H1 (cell line): ENCODE results near the gene MEF2A. TPM values are rescaled to one million over a fixed set of nuclear protein-coding genes. Genes with fewer than 3 reads are reported as not detected.
"Not testable (repeated sequence)": the region's sequence is repeated elsewhere in the genome, so short reads cannot be mapped to it uniquely, and the experiment has no call there.

Experiments used
- CTCF ChIA-PET: fragments of 300-600 bp; sonication (Branson Sonifier 250); formaldehyde crosslinking; loops from one replicate; lab custom pipeline; 2021; ENCODE audit not compliant: partially characterized antibody; lab: Charles Lee
- POLR2A ChIA-PET: fragments of 300-600 bp; sonication (Branson Sonifier 250); formaldehyde crosslinking; loops from one replicate; lab custom pipeline; 2021; ENCODE audit warnings: inconsistent platforms; ENCODE audit not compliant: partially characterized antibody; lab: Charles Lee
- DNase-seq, 2 experiments: peaks; one replicate each; pipeline versions ENCODE4 v3.0.0 to v3.0.0-alpha.2; 2010 to 2022; ENCODE audit warnings: low spot score in 2 of 2, low read depth in 1 of 2, mixed read lengths in 1 of 2
- FAIRE-seq: peaks from 2 replicates; lab custom pipeline; 2011; peaks lifted over from hg19 to GRCh38; lab: Jason Lieb, UNC
- H2AFZ ChIP-seq: 2 replicates; pipeline ENCODE4 v1.8.1; 2012; ENCODE audit warnings: low read length, inconsistent platforms
- H2AK5ac ChIP-seq: 2 replicates; pipeline ENCODE4 v1.6.1; 2013; ENCODE audit warnings: low read depth, low read length
- H2BK120ac ChIP-seq: replicated peaks from 2 replicates; pipeline ENCODE3; 2013; ENCODE audit warnings: low read depth, low read length, inconsistent platforms
- H2BK12ac ChIP-seq: 2 replicates; pipeline ENCODE4 v1.6.1; 2013; ENCODE audit warnings: low read depth, low read length
- H2BK15ac ChIP-seq: 2 replicates; pipeline ENCODE4 v1.6.1; 2013; ENCODE audit warnings: low read length
- H2BK20ac ChIP-seq: 2 replicates; pipeline ENCODE4 v1.6.1; 2013; ENCODE audit warnings: low read length
- H2BK5ac ChIP-seq: 2 replicates; pipeline ENCODE4 v1.6.1; 2013; ENCODE audit warnings: low read depth, low read length
- H3K14ac ChIP-seq: 2 replicates; pipeline ENCODE4 v1.6.1; 2013; ENCODE audit warnings: inconsistent platforms; ENCODE audit not compliant: insufficient read length
- H3K18ac ChIP-seq: 2 replicates; pipeline ENCODE4 v1.6.1; 2013; ENCODE audit warnings: low read length; ENCODE audit errors: extremely low read depth
- H3K23ac ChIP-seq: 2 replicates; pipeline ENCODE4 v1.6.1; 2013; ENCODE audit warnings: inconsistent platforms; ENCODE audit not compliant: insufficient read length
- H3K23me2 ChIP-seq: 2 replicates; pipeline ENCODE4 v1.6.1; 2013; ENCODE audit warnings: low read depth, low read length
- H3K27ac ChIP-seq: 2 replicates; pipeline ENCODE4 v1.6.1; 2011; ENCODE audit warnings: low read depth, low read length, inconsistent platforms
- H3K27me3 ChIP-seq, 4 experiments: replicated peaks in 1 of 4; 1 replicate in 1 of 4; 2 replicates in 3 of 4; pipeline versions ENCODE4 v1.6.1 to v1.8.1; 2011 to 2013; ENCODE audit warnings: low read length in 3 of 4, mild to moderate bottlenecking in 3 of 4, inconsistent platforms in 2 of 4, mixed read lengths in 2 of 4, moderate library complexity in 1 of 4; ENCODE audit not compliant: control insufficient read depth in 3 of 4, insufficient read depth in 3 of 4; ENCODE audit errors: extremely low read depth in 1 of 4
- H3K36me3 ChIP-seq, 4 experiments: 2 replicates each; pipeline versions ENCODE4 v1.6.1 to v1.8.1; 2011 to 2013; ENCODE audit warnings: mild to moderate bottlenecking in 4 of 4, low read length in 3 of 4, moderate library complexity in 2 of 4, control low read depth in 1 of 4, inconsistent platforms in 1 of 4; ENCODE audit not compliant: insufficient read depth in 4 of 4, control insufficient read depth in 2 of 4
- H3K4ac ChIP-seq: replicated peaks from 2 replicates; pipeline ENCODE3; 2013; ENCODE audit warnings: low read length, low read depth, mixed read lengths, inconsistent platforms; ENCODE audit not compliant: insufficient read length
- H3K4me1 ChIP-seq, 4 experiments: replicated peaks in 1 of 4; 1 replicate in 1 of 4; 2 replicates in 3 of 4; pipeline versions ENCODE4 v1.6.1 to v1.8.1; 2011 to 2013; ENCODE audit warnings: low read length in 3 of 4, inconsistent platforms in 2 of 4, mixed read lengths in 1 of 4; ENCODE audit not compliant: insufficient read depth in 4 of 4, control insufficient read depth in 3 of 4
- H3K4me2 ChIP-seq, 2 experiments: 2 replicates each; pipeline versions ENCODE4 v1.6.1 to v1.8.1; 2011 to 2013; ENCODE audit warnings: low read depth in 2 of 2, low read length in 2 of 2, control low read depth in 1 of 2, inconsistent platforms in 1 of 2, mild to moderate bottlenecking in 1 of 2; ENCODE audit not compliant: insufficient read depth in 1 of 2
- H3K4me3 ChIP-seq, 4 experiments: fragments of 200-600, 300-600 bp in 1 of 4; sonication (generic), shearing (Covaris generic), sonication (Bioruptor Twin) in 1 of 4; 2 replicates each; pipeline versions ENCODE4 v1.5.1 to v1.8.1; 2011 to 2016; ENCODE audit warnings: low read length in 4 of 4, low read depth in 3 of 4, control low read depth in 2 of 4, inconsistent platforms in 2 of 4, mild to moderate bottlenecking in 2 of 4, mixed read lengths in 1 of 4, moderate library complexity in 1 of 4; ENCODE audit not compliant: insufficient read depth in 2 of 4; ENCODE audit errors: extremely low read depth in 1 of 4
- H3K56ac ChIP-seq: replicated peaks from 2 replicates; pipeline ENCODE3; 2013; ENCODE audit warnings: low read depth, mild to moderate bottlenecking, mixed read lengths, low read length, inconsistent platforms; ENCODE audit not compliant: insufficient read length
- H3K79me1 ChIP-seq: 2 replicates; pipeline ENCODE4 v1.6.1; 2013; ENCODE audit warnings: low read depth, low read length, control low read depth
- H3K79me2 ChIP-seq, 2 experiments: 2 replicates each; pipeline versions ENCODE4 v1.6.1 to v1.8.1; 2012 to 2013; ENCODE audit warnings: low read length in 2 of 2, mild to moderate bottlenecking in 2 of 2, inconsistent platforms in 1 of 2; ENCODE audit not compliant: insufficient read depth in 2 of 2, control insufficient read depth in 1 of 2
- H3K9ac ChIP-seq, 4 experiments: replicated peaks in 1 of 4; 1 replicate in 1 of 4; 2 replicates in 3 of 4; pipeline versions ENCODE4 v1.6.1 to v1.8.1; 2011 to 2013; ENCODE audit warnings: low read depth in 3 of 4, low read length in 3 of 4, control low read depth in 2 of 4, mild to moderate bottlenecking in 2 of 4, moderate library complexity in 2 of 4, inconsistent platforms in 1 of 4; ENCODE audit errors: extremely low read depth in 1 of 4
- H3K9me3 ChIP-seq, 2 experiments: 2 replicates each; pipeline versions ENCODE4 v1.6.1 to v1.8.1; 2012 to 2013; ENCODE audit warnings: mild to moderate bottlenecking in 2 of 2, moderate library complexity in 2 of 2, control low read depth in 1 of 2, inconsistent platforms in 1 of 2, low read depth in 1 of 2, low read length in 1 of 2, mixed read lengths in 1 of 2; ENCODE audit not compliant: insufficient read depth in 2 of 2
- H4K20me1 ChIP-seq, 2 experiments: replicated peaks in 1 of 2; 2 replicates each; pipeline versions ENCODE3 to v1.8.1; 2011 to 2013; ENCODE audit warnings: inconsistent platforms in 2 of 2, low read length in 2 of 2, mild to moderate bottlenecking in 1 of 2; ENCODE audit not compliant: insufficient read depth in 2 of 2, control insufficient read depth in 1 of 2
- H4K5ac ChIP-seq: 2 replicates; pipeline ENCODE4 v1.6.1; 2013; ENCODE audit warnings: low read length, low read depth, mixed read lengths, inconsistent platforms; ENCODE audit not compliant: insufficient read length
- H4K8ac ChIP-seq: 2 replicates; pipeline ENCODE4 v1.8.0; 2013; ENCODE audit warnings: mild to moderate bottlenecking, moderate library complexity, low read length, inconsistent platforms; ENCODE audit not compliant: insufficient read depth; ENCODE audit errors: extremely low read depth
- H4K91ac ChIP-seq: replicated peaks from 2 replicates; pipeline ENCODE3; 2013; ENCODE audit warnings: low read length, mixed read lengths, inconsistent platforms; ENCODE audit not compliant: insufficient read length
- WGBS, 2 experiments: shearing (Covaris generic) in 1 of 2; methylation state at CpG; one replicate each; pipeline versions ENCODE4 v1.1.6 to v1.1.7; 2013 to 2015; ENCODE audit warnings: low lambda C conversion rate in 2 of 2, mixed read lengths in 2 of 2, inconsistent platforms in 1 of 2, low coverage in 1 of 2, missing lambda C conversion rate in 1 of 2; ENCODE audit not compliant: insufficient replicate concordance in 2 of 2, insufficient coverage in 1 of 2, insufficient read length in 1 of 2; ENCODE audit errors: extremely low coverage in 1 of 2, missing lambda C conversion rate in 1 of 2; 5-methylcytosine and 5-hydroxymethylcytosine counted together
- polyA plus RNA-seq, 7 experiments: library from polyadenylated mRNA; depleted of rRNA in 3 of 7; stranded (reverse) in 5 of 7; unstranded in 2 of 7; fragments of >200 nt in 5 of 7; fragments of 200-250 nt in 2 of 7; gene quantifications; 1 replicate in 5 of 7; 2 replicates in 1 of 7; 4 replicates in 1 of 7; pipeline versions ENCODE4 v1.2.1 to v1.2.3, GENCODE V29; 2011 to 2013; ENCODE audit warnings: missing spikeins in 2 of 7, mixed read lengths in 2 of 7
- total RNA-seq: library from RNA; stranded (reverse); fragmentation: NEBNext Ultra II Directional; extraction: Animal tissue kit (Norgen Biotek cat#: 25700); gene quantifications from 2 replicates; pipeline ENCODE4 v1.2.1, GENCODE V29; 2021

MEF2A gene
- total and polyA plus RNA-seq, 2 of the 8 experiments (the other 6 are each of a cell fraction or from before 2014, with no cell fraction given) = 15.6 to 22.5 TPM

GRCh38 chr15:99750326-99750725 is 184.5 kb downstream of the MEF2A start:
- H2BK5ac ChIP-seq, H3K23ac ChIP-seq, H2BK20ac ChIP-seq, H3K36me3 ChIP-seq, H3K79me1 ChIP-seq, H2AFZ ChIP-seq, H3K4me3 ChIP-seq, H3K9ac ChIP-seq, H3K14ac ChIP-seq, H3K79me2 ChIP-seq, H3K18ac ChIP-seq, H3K56ac ChIP-seq, DNase-seq, H3K23me2 ChIP-seq, FAIRE-seq, H3K4ac ChIP-seq, H4K8ac ChIP-seq, H3K4me2 ChIP-seq, H2BK120ac ChIP-seq, H3K27ac ChIP-seq, POLR2A ChIA-PET, H2BK15ac ChIP-seq, H4K20me1 ChIP-seq, H4K5ac ChIP-seq, H3K4me1 ChIP-seq, H2BK12ac ChIP-seq, H2AK5ac ChIP-seq, H3K9me3 ChIP-seq, H4K91ac ChIP-seq: not testable (repeated sequence)
- peaks cover 0 to 10% (median 0%) of the 10 kb centered on the region in 4 experiments; a peak in 1 of 7 replicates for H3K27me3 ChIP-seq
- CTCF ChIA-PET = interaction anchor here (1.0 kb wide), 1 partner anchor 478 kb away, joined by 4 read pairs; no protein-coding TSS in a partner anchor
- 87% methylated on average over 9 of the region's 11 CpGs; no CpG with 5 or more reads in 1 of the 2 experiments for WGBS, 2 experiments
